Measurements from ENCODE around the gene NEB.
A peak's percentile ranks its signal among the peaks of the same experiment; 100 is the strongest.
"Not testable (repeated sequence)": the region's sequence is repeated elsewhere in the genome, so short reads cannot be mapped to it uniquely, and the experiment has no call there.

NEB gene

GRCh38 chr2:151754253-151754897, 20.1 kb upstream of the NEB start:
- no peak for TF ChIP-seq CTCF (IDR thresholded peaks at IDR 0.05; ENCODE audit: extremely low read depth, insufficient read depth, missing control alignments)
- no peak for DNase-seq (ENCODE audit: low spot score)
- in situ Hi-C loops (cut with MboI; ENCODE audit: low pct_unique_long_range_greater_than_20kb, low sequenced_read_pairs, unreplicated experiment): no loop called here

DNA sequence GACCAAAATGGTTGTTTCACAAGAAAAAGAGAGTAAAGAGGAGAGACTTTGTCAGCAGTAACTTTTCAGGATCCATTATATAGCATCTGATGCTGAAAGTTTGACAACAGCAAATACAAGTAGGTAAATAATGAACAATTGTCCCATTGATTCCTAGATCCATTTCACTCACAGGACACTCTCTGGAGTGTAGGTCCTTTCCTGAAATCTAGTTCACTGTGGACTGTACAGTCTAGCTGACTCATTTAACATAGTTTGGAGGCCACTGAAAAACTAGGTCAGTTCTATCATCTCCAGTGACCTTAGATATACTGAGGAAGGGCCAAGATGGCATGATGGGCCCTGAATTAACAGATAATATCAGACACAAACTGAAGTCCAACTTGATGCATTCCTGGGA, 19.3 kb upstream of the NEB start:
- no peak for DNase-seq (ENCODE audit: low spot score)
- in situ Hi-C loops (cut with MboI; ENCODE audit: low pct_unique_long_range_greater_than_20kb, low sequenced_read_pairs, unreplicated experiment): no loop called here
- no peak for TF ChIP-seq CTCF (IDR thresholded peaks at IDR 0.05; ENCODE audit: extremely low read depth, insufficient read depth, missing control alignments)

DNA sequence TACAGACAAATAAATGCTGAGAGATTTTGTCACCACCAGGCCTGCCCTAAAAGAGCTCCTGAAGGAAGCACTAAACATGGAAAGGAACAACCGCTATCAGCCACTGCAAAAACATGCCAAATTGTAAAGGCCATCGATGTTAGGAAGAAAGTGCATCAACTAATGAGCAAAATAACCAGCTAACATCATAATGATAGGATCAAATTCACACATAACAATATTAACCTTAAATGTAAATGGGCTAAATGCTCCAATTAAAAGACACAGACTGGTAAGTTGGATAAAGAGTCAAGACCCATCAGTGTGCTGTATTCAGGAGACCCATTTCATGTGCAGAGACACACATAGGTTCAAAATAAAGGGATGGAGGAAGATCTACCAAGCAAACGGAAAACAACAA, 11.0 kb upstream of the NEB start:
- in situ Hi-C loops (cut with MboI; ENCODE audit: low pct_unique_long_range_greater_than_20kb, low sequenced_read_pairs, unreplicated experiment): not testable (repeated sequence)

GRCh38 chr2:151730262-151730975, 3.9 kb downstream of the NEB start:
- in situ Hi-C loops (cut with MboI; ENCODE audit: low pct_unique_long_range_greater_than_20kb, low sequenced_read_pairs, unreplicated experiment): no loop called here
- peak; percentile 12 for DNase-seq (ENCODE audit: low spot score)

More for the DNA sequence above, 11.0 kb upstream of the NEB start:
- not testable (repeated sequence) for DNase-seq (ENCODE audit: low spot score)

DNA sequence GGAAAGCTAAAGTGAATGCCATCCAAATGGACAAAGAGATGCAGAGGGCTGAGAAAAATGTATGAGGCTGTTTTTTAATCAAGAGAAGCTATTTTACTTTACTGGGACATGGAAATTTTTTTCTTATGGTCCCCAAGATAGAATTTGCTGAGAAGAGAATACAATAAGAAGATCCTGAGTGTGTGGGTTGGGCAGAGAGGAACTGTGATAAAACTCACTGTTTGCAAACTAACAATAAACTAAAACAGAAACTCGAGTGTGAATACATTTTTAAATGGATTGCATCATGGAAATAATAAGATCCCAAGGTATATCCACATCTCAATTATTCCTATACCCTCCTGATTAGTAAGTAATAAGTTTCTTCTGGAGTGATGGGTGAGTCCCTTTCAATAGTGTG, 4.4 kb downstream of the NEB start:
- in situ Hi-C loops (cut with MboI; ENCODE audit: low pct_unique_long_range_greater_than_20kb, low sequenced_read_pairs, unreplicated experiment): no loop called here
- DNase-seq (ENCODE audit: low spot score): no peak
- TF ChIP-seq CTCF (IDR thresholded peaks at IDR 0.05; ENCODE audit: extremely low read depth, insufficient read depth, missing control alignments): no peak

More at GRCh38 chr2:151730262-151730975, 3.9 kb downstream of the NEB start:
- TF ChIP-seq CTCF (IDR thresholded peaks at IDR 0.05; ENCODE audit: extremely low read depth, insufficient read depth, missing control alignments): no peak

DNA sequence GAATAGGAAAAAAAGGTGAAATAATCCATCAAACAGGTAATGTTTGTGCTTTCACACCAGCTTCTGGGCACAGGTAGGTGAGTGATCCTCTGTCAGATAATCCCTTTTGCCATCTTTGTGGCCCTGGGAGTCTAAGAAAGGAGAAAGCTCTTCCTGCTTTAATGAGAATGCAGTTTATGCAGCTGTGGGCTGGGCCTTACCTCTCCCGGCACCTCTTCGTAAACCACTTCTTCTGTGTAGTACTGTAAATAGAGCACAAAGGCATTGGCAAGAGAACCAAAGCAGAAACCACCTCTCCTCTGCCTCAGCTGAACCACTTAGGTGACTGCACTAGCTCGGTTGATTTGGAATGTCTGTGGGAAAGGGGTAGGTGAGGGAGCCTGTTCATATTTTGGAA, 4.9 kb downstream of the NEB start:
- no peak for DNase-seq (ENCODE audit: low spot score)

More for the DNA sequence above, 4.9 kb downstream of the NEB start:
- TF ChIP-seq CTCF (IDR thresholded peaks at IDR 0.05; ENCODE audit: extremely low read depth, insufficient read depth, missing control alignments): no peak
- in situ Hi-C loops (cut with MboI; ENCODE audit: low pct_unique_long_range_greater_than_20kb, low sequenced_read_pairs, unreplicated experiment): no loop called here

All from GM13977 (cell line).